NCI-H1092 treated with DMSO at 0.1 percent for 48 hours (cell line): Measurements from ENCODE around the gene ZNF480.
"Not testable (repeated sequence)": the region's sequence is repeated elsewhere in the genome, so short reads cannot be mapped to it uniquely, and the experiment has no call there.

Source experiments
- DNase-seq: peaks from one replicate; lab custom pipeline; 2025; lab: John Stamatoyannopoulos, UW

The ZNF480 gene

DNA sequence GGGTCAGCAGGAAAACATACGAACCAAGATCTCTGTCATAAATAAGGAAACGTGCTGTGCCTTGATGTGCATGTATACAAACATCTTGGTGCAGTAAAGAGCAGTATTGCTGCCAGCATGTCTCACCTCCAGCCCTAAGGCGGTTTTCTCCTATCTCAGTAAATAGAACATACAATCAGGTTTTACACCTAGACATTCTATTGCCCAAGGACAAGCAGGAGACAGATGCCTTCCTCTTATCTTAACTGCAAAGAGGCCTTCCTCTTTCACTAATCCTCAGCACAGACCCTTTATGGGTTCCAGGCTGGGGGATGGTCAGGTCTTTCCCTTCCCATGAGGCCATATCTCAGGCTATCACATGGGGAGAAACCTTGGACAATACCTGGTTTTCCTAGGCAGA is 42.1 kb downstream of the ZNF480 start:
- DNase-seq = not testable (repeated sequence)

DNA sequence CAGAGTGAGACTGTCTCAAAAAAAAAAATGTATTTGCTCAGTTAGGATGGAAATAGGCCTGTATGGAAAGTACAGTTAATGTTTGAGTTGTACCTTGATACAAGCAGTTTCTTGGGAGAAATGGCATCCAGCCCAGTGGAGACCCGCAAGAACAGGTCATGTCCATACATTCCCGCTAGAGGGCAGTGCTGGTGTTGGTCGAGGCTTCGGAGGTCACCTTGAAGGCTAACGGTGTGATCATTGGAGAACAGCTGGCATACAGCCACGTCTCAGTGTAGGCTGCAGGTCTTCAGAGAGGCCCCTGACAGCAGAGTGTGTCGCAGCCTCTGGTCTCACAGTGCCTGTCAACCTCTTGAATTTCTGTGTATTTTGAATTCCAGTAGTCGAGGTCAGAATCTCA is 46.6 kb downstream of the ZNF480 start:
- peak; percentile 20 for DNase-seq

GRCh38 chr19:52345162-52345561 is 48.2 kb downstream of the ZNF480 start:
- no peak for DNase-seq

- no peak for DNase-seq
Observed at GRCh38 chr19:52351512-52351911, 54.5 kb downstream of the ZNF480 start.

GRCh38 chr19:52366414-52366824 is 69.5 kb downstream of the ZNF480 start:
- DNase-seq = no peak

GRCh38 chr19:52369559-52370340 is 72.8 kb downstream of the ZNF480 start, which contains the start of gene ZNF880:
Gene ZNF880 (plus strand): TSS chr19:52369923. CDS start chr19:52369966, 43 bp downstream.
- DNase-seq = peak; percentile 57

DNA sequence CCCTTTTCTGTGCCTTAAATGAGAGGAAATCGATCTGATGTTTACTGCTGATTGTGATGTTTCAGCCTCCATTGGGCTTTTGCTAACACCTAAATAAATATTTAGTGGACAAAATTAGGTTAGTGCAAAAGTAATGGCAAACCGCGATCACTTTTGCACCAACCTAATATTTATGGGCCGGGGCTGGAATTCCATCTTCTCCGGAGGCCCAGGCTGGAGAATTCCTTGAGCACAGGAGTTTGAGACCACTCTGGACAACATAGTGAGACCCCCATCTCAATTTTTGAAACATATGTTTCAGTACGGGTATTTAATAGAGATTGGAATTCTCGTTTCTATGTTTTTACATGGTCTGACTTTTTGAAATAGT is 73.4 kb downstream of the ZNF480 start:
- DNase-seq = no peak
